ENCODE measurements around the gene PUS1. TPM values are rescaled to one million over a fixed set of nuclear protein-coding genes. Genes with fewer than 3 reads are reported as not detected.

The PUS1 gene
- 11.4 and 14.0 TPM in 2 replicates for total RNA-seq (2012; rRNA removed)
- 33.1 and 36.7 TPM in 2 replicates for polyA plus RNA-seq (2012; rRNA removed)
- 28.6 and 35.9 TPM in 2 replicates for polyA plus RNA-seq (2012; cell fraction: cytosol; rRNA removed)
- polyA plus RNA-seq (2012; cell fraction: nucleus; rRNA removed; ENCODE audit: low replicate concordance), result 86.5 and 151 TPM in 2 replicates
- percentile 77 among the genes with signal in this experiment for Bru-seq, nascent RNA
- percentile 81 among the genes with signal in this experiment for BruChase-seq, experiment 1, labeled RNA remaining after a 6-hour chase
- BruChase-seq, experiment 2, labeled RNA remaining after a 2-hour chase, result percentile 82 among the genes with signal in this experiment
- long read RNA-seq, full-length matches to known transcripts, result 8 of 18 reads
- long read RNA-seq, partial matches to known transcripts, result 5 of 18 reads
- long read RNA-seq, other reads (novel, unspliced or antisense), result 5 of 18 reads

DNA sequence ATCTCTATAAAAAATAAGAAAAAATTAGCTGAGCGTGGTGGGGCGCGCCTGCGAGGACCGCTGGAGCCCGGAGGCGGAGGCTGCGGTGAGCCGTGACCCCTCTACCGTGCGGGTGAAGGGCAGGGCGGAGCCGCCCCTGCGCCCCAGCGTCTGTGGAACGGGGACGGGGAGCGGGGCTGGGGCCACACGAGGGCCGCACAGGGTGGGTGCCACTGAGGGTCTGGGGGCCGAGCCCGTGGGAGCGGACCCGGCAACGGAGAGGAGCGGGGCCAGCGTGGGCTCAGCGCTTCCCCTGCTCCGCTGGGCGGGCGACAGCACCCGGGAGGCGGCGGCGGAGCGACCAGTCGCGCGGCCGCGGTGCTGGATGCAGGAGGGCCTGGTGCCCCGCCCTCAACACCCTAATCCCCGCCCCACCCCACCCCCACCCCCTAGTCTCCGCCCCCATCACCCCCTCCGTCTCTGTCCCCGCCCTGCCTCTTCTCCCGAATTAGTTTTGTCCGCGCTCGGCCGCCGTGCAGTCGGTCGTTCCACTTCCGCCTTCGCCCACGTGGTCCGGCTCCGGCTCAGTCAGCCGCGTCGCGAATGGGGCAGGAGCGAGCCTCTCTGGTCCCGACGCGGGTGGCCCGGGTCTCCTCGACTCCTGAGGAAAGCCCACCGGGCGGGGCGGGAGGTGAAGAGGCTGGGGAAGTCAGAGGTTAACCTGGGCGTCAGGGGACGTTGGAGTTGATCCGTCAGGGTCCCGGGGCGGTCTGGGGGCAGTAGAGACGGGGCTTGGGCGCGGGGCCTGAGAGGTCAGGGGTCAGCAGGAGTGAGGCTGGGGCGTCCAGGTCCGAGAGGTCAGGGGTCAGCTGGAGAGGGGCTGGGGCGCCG is at the start of gene PUS1:
Gene PUS1, plus strand, starts transcription at position 566 of the 870 bp plus-strand sequence. CDS start 447 bp downstream, outside the sequence.
- Histone ChIP-seq H3K18ac (ENCODE audit: low read depth, low read length) (peak within 1 kb of the TSS; percentile 43; the same call in 1 of the 2 replicates), H4K91ac (ENCODE audit: insufficient read depth, low read depth, low read length) (no peak within 1 kb of the TSS), H2AK5ac (ENCODE audit: low read depth, low read length) (peak within 1 kb of the TSS; percentile 78), H2BK120ac (ENCODE audit: low read depth, low read length) (no peak within 1 kb of the TSS), H2BK20ac (ENCODE audit: low read depth, low read length) (no peak within 1 kb of the TSS), H3K27ac (ENCODE audit: insufficient read depth, low read length) (peak within 1 kb of the TSS; percentile 83), H3K36me3 (ENCODE audit: control insufficient read depth, insufficient read depth, low read length) (peaks cover 19% of the 10 kb centered on the region), H3K4me3 (ENCODE audit: insufficient read depth, low read depth, low read length) (peak within 1 kb of the TSS; percentile 97), H3K79me1 (ENCODE audit: low read depth in 1 of 2, low read length in 2 of 2) (peaks cover 12 to 34% of the 10 kb centered on the region in 2 experiments), H2BK15ac (ENCODE audit: low read depth, low read length) (no peak within 1 kb of the TSS), H4K8ac (ENCODE audit: low read depth in 2 of 2, low read length in 2 of 2) (peak within 1 kb of the TSS; percentile 58 to 78; a peak in 2 of 4 replicates), H3K9ac (ENCODE audit: low read depth, low read length) (peak within 1 kb of the TSS; percentile 83), H3K4ac (ENCODE audit: low read depth, low read length) (peak within 1 kb of the TSS; percentile 82), H2AK9ac (replicated peaks; ENCODE audit: low read depth, low read length, poor library complexity) (peak within 1 kb of the TSS; percentile 83), H2BK5ac (ENCODE audit: low read depth, low read length, poor library complexity, severe bottlenecking) (peak within 1 kb of the TSS; percentile 87), H3K9me3 (ENCODE audit: control insufficient read depth, insufficient read depth, low read length) (no peaks in the 10 kb centered on the region), H3K23ac (ENCODE audit: low read depth, low read length) (peak within 1 kb of the TSS; percentile 79; the same call in 1 of the 2 replicates), H3K4me2 (ENCODE audit: low read depth, low read length) (peak within 1 kb of the TSS; percentile 91), H3K56ac (ENCODE audit: extremely low read depth, insufficient read depth, low read length) (no peak within 1 kb of the TSS; the same call in 1 of the 2 replicates), H3K14ac (replicated peaks; ENCODE audit: low read depth, low read length) (peak within 1 kb of the TSS; percentile 83; the same call in 1 of the 2 replicates), H3K4me1 (ENCODE audit: control insufficient read depth, insufficient read depth, low read length) (peaks cover 2% of the 10 kb centered on the region), H2AFZ (replicated peaks; ENCODE audit: low read length, poor library complexity) (peak within 1 kb of the TSS; percentile 97), H3K9me1 (ENCODE audit: insufficient read depth, low read length) (peaks cover 15% of the 10 kb centered on the region), H4K5ac (ENCODE audit: low read depth, low read length) (peak within 1 kb of the TSS; percentile 17), H4K20me1 (ENCODE audit: insufficient read depth, low read length) (peaks cover 9% of the 10 kb centered on the region; the same call in 1 of the 2 replicates), H3K27me3 (ENCODE audit: control insufficient read depth, insufficient read depth, low read length) (no peaks in the 10 kb centered on the region)
- DNase-seq (peak; percentile 91), ATAC-seq (ENCODE audit: low read depth) (peak; percentile 96)
- POLR2A ChIA-PET (ENCODE audit: unreplicated experiment), result no interaction called here
- dilution Hi-C loops (cut with HindIII; ENCODE audit: low sequenced_read_pairs, unreplicated experiment), result no loop called here
- peak; percentile 85 for TF ChIP-seq POLR2A (IDR thresholded peaks at IDR 0.05; ENCODE audit: low read depth, low read length)
- TF ChIP-seq, protein P1, sequence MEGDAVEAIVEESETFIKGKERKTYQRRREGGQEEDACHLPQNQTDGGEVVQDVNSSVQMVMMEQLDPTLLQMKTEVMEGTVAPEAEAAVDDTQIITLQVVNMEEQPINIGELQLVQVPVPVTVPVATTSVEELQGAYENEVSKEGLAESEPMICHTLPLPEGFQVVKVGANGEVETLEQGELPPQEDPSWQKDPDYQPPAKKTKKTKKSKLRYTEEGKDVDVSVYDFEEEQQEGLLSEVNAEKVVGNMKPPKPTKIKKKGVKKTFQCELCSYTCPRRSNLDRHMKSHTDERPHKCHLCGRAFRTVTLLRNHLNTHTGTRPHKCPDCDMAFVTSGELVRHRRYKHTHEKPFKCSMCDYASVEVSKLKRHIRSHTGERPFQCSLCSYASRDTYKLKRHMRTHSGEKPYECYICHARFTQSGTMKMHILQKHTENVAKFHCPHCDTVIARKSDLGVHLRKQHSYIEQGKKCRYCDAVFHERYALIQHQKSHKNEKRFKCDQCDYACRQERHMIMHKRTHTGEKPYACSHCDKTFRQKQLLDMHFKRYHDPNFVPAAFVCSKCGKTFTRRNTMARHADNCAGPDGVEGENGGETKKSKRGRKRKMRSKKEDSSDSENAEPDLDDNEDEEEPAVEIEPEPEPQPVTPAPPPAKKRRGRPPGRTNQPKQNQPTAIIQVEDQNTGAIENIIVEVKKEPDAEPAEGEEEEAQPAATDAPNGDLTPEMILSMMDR (conservative IDR thresholded peaks at IDR 0.05; ENCODE audit: low read depth, low read length), result no peak
- TF ChIP-seq BHLHE40 (IDR thresholded peaks at IDR 0.05; ENCODE audit: low read depth, low read length), result no peak
- TF ChIP-seq MXI1 (IDR thresholded peaks at IDR 0.05; ENCODE audit: borderline replicate concordance, low read depth, low read length), result peak; percentile 99
- TF ChIP-seq, protein P2, sequence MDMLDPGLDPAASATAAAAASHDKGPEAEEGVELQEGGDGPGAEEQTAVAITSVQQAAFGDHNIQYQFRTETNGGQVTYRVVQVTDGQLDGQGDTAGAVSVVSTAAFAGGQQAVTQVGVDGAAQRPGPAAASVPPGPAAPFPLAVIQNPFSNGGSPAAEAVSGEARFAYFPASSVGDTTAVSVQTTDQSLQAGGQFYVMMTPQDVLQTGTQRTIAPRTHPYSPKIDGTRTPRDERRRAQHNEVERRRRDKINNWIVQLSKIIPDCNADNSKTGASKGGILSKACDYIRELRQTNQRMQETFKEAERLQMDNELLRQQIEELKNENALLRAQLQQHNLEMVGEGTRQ (IDR thresholded peaks at IDR 0.05; ENCODE audit: low read depth, low read length), result peak; percentile 94
- no peak for TF ChIP-seq MAFK (IDR thresholded peaks at IDR 0.05; ENCODE audit: low read depth, low read length)
- peak; percentile 95 for TF ChIP-seq MAZ (IDR thresholded peaks at IDR 0.05; ENCODE audit: borderline replicate concordance, low read depth, low read length)
- TF ChIP-seq SMC3 (IDR thresholded peaks at IDR 0.05; ENCODE audit: low read depth, low read length), result no peak
- WGBS, 2 experiments (ENCODE audit: extremely low coverage in 2 of 2, insufficient read length in 1 of 2), result 1% methylated on average over 26 of the region's 84 CpGs; no CpG with 5 or more reads in 1 of the 2 experiments
- intact Hi-C loops (cut with micrococcal nuclease), result loop anchor here (2.0 kb wide), 1 partner anchor 32 kb away; no protein-coding TSS in a partner anchor
- CTCF ChIA-PET, result no interaction called here
- in situ Hi-C loops (cut with MboI; ENCODE audit: low sequenced_read_pairs), result no loop called here
- no TSS peak for BruUV-seq (replicated peaks)

All from IMR-90 (cell line).